Midbrain (tissue), 1 donor: ENCODE results near the gene HDAC11.

ENCODE experiments used
- DNase-seq: peaks from one replicate; lab custom pipeline; 2025; lab: John Stamatoyannopoulos, UW

The HDAC11 gene

GRCh38 chr3:13543253-13543652, 63.1 kb downstream of the HDAC11 start:
- no peak for DNase-seq

DNA sequence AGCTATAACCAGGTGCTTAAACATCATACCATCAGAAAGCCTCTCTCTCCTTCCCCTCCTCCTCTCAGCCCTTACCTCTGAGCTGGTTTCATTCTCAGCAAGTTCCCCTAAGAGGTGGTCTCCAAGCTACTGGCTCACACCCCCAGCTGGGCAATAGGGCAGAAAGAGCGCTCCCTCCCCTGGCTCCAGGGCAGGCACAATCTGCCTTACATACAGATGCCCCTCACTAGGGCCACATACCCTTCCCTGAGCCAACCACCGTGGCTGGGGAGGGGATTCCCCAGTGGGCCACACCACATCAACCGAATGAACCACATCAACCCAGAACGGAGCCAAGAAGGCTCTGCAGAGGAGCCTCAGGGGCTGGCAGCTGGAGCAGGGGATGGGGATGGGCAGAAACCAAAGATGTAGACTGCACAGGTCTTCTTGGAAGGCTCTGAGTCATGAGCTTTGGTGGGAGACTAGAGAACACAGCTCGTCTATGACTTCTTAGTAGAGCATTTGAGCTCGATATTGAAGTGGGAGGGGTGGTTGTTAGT, 64.3 kb downstream of the HDAC11 start:
- no peak for DNase-seq

- no peak for DNase-seq
Observed at GRCh38 chr3:13544951-13545651, 65.0 kb downstream of the HDAC11 start.

GRCh38 chr3:13545952-13546454, 65.9 kb downstream of the HDAC11 start:
- DNase-seq = no peak

GRCh38 chr3:13546667-13547171, 66.6 kb downstream of the HDAC11 start:
- DNase-seq = no peak

DNA sequence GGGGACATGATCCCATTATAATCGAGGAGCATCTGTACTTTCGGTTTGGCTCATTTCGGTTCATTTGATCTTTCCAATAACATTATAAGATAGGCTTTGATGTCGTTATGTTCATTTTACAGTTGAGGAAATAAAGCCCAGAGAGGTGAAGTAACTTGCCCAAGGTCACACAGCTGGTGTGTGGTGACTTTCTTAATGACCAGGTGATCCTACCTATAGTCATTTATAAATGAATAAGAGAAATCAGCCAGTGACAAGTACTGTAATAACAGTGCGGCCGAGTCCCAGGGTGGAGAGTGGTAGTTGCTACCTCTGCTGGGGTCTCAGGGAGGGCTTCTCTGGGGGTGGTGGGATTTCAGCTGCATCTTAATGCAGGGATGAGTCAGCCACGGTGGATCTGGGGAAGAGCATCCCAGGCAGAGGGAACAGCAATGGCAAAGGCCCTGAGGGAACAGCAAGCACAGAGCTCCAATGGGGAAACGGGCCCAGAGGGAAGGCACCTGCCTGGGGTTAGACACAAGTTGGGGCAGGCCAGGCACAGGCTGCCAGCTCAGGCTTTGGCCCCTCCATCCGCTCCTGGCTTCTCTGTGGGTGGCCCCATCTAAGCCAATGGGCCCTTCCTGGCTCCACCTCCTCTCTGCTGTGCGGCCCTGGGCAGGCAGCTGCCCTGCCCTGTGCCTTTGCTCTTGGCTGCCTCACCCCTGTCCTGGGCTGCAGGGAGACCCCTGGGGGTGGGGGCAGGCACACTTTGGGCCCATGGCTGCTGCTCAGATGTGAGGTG, 67.7 kb downstream of the HDAC11 start:
- no peak for DNase-seq

- no peak for DNase-seq
Observed at GRCh38 chr3:13548696-13549622, 68.9 kb downstream of the HDAC11 start, which contains the start of gene FBLN2. TSS of gene FBLN2 (plus strand) at chr3:13549125. CDS start at chr3:13570356, 21,231 bp downstream.

DNA sequence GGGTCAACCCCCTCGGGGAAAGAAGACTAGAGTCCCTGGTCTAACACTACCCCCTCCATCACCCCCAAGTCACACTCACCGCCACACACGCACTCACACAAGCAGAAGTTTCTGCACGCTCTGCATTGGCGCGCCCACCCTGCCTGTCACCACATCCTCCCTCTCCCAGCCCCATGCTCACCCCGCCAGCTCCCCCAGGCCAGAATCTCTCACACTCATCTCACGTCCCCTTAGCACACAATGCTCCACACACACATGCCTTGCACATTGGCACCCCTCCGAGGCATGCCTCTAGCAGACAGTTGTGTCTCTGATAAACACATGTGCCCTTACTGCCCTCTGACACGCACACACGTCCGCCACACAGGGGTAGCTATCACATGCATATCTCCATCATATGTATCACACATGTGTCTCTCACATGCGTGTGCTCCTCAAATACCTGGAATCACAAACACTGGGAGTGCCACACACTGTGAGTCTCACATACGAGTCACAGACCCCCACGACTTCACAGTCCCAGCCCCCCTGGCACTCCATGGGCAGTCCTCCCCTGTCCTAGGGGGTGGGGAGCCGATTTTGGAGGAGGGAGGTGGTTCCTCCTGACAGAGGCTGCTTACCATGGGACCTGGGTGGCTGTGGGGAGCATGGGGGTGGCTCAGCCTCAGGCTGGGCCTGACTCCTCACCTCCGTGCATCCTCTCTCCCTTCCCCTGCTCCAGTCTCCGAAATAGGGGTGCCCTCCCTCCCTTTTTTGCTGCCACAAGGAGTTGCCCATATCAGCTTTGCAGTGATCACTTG, 69.7 kb downstream of the HDAC11 start:
- DNase-seq = no peak

GRCh38 chr3:13550423-13550690, 70.3 kb downstream of the HDAC11 start:
- no peak for DNase-seq

DNA sequence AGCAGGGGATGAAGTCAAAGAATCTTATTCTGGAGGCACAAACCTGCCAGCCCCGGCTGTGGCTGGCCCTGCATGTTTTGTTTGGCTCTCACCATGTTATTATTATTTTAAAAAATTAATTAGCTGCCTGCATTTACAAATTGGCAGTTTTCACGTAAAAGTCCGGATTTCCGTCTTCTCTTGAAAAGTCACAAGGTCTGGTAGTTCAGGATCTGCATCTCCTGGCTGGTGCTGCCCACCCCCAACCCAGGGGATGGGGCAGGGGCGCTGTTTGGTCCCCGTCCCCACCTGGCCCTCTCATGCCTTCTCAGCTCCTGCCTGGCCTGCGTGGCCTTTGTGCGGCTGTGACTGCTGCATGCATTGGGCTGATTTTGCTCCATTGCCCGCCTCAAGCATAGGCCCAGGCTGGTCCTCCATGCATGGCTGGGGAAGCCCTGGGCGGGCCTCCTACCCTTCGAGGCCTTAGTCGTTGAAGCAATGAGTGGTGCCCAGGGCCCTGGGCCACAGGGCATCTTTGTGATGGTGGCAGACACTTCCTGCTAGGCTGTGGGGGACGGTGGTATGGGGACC, 70.8 kb downstream of the HDAC11 start:
- no peak for DNase-seq

DNA sequence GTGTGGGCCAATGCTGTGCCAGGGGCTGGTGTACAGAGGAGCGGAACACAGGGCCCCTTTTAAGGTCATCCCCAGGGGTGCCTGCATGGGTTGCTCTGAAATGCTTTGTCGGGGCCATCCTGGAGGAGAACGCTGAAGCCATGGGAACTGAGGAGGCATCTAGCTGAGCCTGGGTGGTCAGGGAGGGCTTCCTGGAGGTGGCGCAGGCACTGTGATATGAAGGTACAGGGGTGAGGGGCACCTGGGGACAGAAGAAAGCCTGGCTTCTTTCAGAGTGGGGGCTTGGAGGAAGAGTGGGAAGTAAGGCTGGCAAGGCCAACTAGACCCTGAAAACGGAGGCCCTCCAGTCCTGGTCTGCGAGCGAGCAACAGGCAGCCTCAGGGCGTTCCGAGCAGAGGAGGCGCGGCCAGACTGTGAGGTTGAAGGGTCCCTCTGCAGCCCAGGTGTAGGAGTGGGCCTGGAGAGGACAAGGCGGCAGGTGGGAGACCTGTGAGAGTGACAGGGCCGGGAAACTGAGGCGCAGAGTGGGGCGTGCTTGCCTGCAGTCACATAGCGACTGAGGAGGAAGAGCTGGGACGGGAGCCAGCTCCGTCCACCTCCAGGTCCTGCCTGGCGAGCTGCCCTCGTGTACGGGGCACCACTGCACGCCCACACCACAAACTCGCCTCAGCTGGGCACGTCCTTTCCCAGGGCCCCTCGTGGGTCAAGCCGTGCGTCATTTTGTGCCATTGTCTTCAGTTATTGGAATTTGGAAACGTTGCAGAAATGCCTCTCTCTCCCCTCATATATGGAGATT, 72.9 kb downstream of the HDAC11 start:
- no peak for DNase-seq

DNA sequence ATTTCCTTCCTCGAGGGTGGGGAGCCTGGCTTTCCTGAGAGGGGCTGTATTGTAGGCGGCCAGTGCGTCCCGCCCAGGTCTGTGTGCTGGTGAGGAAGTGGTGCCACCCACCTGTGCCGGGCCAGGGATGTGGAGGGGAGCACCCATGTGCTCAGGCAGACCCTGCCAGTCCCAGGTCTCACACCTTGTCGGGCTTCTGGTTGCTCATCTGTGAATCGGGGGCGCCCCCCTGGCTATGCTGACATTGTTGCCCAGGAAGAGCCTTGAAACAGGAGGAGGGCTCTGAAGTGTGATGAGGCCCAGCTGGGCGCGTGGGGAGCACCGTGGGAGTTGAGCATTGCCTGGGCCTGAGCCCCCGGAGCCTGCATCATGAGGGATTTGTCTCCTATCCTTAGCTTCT, 73.6 kb downstream of the HDAC11 start:
- no peak for DNase-seq

- no peak for DNase-seq
Observed at GRCh38 chr3:13555753-13556152, 75.6 kb downstream of the HDAC11 start.
